Nephron progenitor cell (in vitro differentiated cells): ENCODE measurements around the gene CDH20.

Source experiments
- DNase-seq: peaks from one replicate; pipeline ENCODE4 v3.0.0; 2021
- H3K27ac Mint-ChIP-seq: 2 replicates; pipeline ENCODE4 v1.8.0; 2021; ENCODE audit warnings: mild to moderate bottlenecking, moderate library complexity, mixed read lengths
- H3K27me3 Mint-ChIP-seq: 2 replicates; pipeline ENCODE4 v1.8.0; 2021; ENCODE audit warnings: mild to moderate bottlenecking, low read depth, mixed read lengths; ENCODE audit not compliant: poor library complexity
- H3K36me3 Mint-ChIP-seq: 2 replicates; pipeline ENCODE4 v1.8.0; 2021; ENCODE audit warnings: low read depth, mixed read lengths
- H3K4me1 Mint-ChIP-seq: 2 replicates; pipeline ENCODE4 v1.8.0; 2021; ENCODE audit warnings: mixed read lengths
- H3K4me3 Mint-ChIP-seq: 2 replicates; pipeline ENCODE4 v1.8.0; 2021; ENCODE audit warnings: mild to moderate bottlenecking, moderate library complexity, mixed read lengths
- H3K9me3 Mint-ChIP-seq: 2 replicates; pipeline ENCODE4 v1.8.0; 2021; ENCODE audit warnings: mild to moderate bottlenecking, moderate library complexity, mixed read lengths
- CTCF ChIP-seq: fragments of 200-600 bp; sonication (generic); IDR thresholded peaks from 2 replicates; pipeline ENCODE4 v1.5.0; 2021; ENCODE audit warnings: antibody characterized with exemption

Gene CDH20

GRCh38 chr18:61333271-61333745, at the start of gene CDH20:
Gene CDH20, plus strand, starts transcription at chr18:61333430.
- H3K36me3 Mint-ChIP-seq = no peaks in the 10 kb centered on the region
- H3K9me3 Mint-ChIP-seq = no peaks in the 10 kb centered on the region
- peak; percentile 62 for DNase-seq

GRCh38 chr18:61284039-61284438, 49.2 kb upstream of the CDH20 start:
- H3K9me3 Mint-ChIP-seq = peaks cover 20% of the 10 kb centered on the region

More at GRCh38 chr18:61333271-61333745, at the start of gene CDH20:
- Mint-ChIP-seq H3K27me3 (peaks cover 40% of the 10 kb centered on the region), H3K4me3 (peak within 1 kb of the TSS; percentile 89), H3K4me1 (peaks cover 36% of the 10 kb centered on the region), H3K27ac (no peak within 1 kb of the TSS)
- TF ChIP-seq CTCF = no peak

GRCh38 chr18:61285777-61286176, 47.5 kb upstream of the CDH20 start:
- H3K27me3 Mint-ChIP-seq = peaks cover 2% of the 10 kb centered on the region
- peaks cover 8% of the 10 kb centered on the region for H3K9me3 Mint-ChIP-seq
- peaks cover 4% of the 10 kb centered on the region for H3K36me3 Mint-ChIP-seq
- H3K4me3 Mint-ChIP-seq = no peak overlapping the region
- TF ChIP-seq CTCF = no peak
- no peaks in the 10 kb centered on the region for H3K4me1 Mint-ChIP-seq
- H3K27ac Mint-ChIP-seq = no peak overlapping the region
- no peak for DNase-seq

More at GRCh38 chr18:61284039-61284438, 49.2 kb upstream of the CDH20 start:
- H3K4me3 Mint-ChIP-seq = no peak overlapping the region
- no peak overlapping the region for H3K27ac Mint-ChIP-seq
- no peaks in the 10 kb centered on the region for H3K4me1 Mint-ChIP-seq
- DNase-seq = no peak
- peaks cover 4% of the 10 kb centered on the region for H3K36me3 Mint-ChIP-seq
- TF ChIP-seq CTCF = no peak
- H3K27me3 Mint-ChIP-seq = peaks cover 2% of the 10 kb centered on the region

- TF ChIP-seq CTCF = no peak
- no peak overlapping the region for H3K27ac Mint-ChIP-seq
- peaks cover 2% of the 10 kb centered on the region for H3K27me3 Mint-ChIP-seq
- no peak overlapping the region for H3K4me3 Mint-ChIP-seq
- H3K36me3 Mint-ChIP-seq = no peaks in the 10 kb centered on the region
- no peaks in the 10 kb centered on the region for H3K4me1 Mint-ChIP-seq
- DNase-seq = no peak
- no peaks in the 10 kb centered on the region for H3K9me3 Mint-ChIP-seq
These were observed 46.4 kb upstream of the CDH20 start for GRCh38 chr18:61286867-61287266.

- H3K27ac Mint-ChIP-seq = no peak overlapping the region
- H3K36me3 Mint-ChIP-seq = no peaks in the 10 kb centered on the region
- DNase-seq = no peak
- H3K27me3 Mint-ChIP-seq = peaks cover 2% of the 10 kb centered on the region
- no peak for TF ChIP-seq CTCF
- H3K4me1 Mint-ChIP-seq = no peaks in the 10 kb centered on the region
- H3K4me3 Mint-ChIP-seq = no peak overlapping the region
- H3K9me3 Mint-ChIP-seq = no peaks in the 10 kb centered on the region
These were observed 42.6 kb upstream of the CDH20 start for GRCh38 chr18:61290616-61291015.

- H3K4me3 Mint-ChIP-seq = no peak overlapping the region
These were observed 40.8 kb upstream of the CDH20 start for GRCh38 chr18:61292280-61293035.

More at GRCh38 chr18:61292280-61293035, 40.8 kb upstream of the CDH20 start:
- no peak for DNase-seq
- H3K27ac Mint-ChIP-seq = no peak overlapping the region
- peaks cover under 1% of the 10 kb centered on the region for H3K27me3 Mint-ChIP-seq
- H3K9me3 Mint-ChIP-seq = peaks cover 4% of the 10 kb centered on the region
- H3K36me3 Mint-ChIP-seq = no peaks in the 10 kb centered on the region
- H3K4me1 Mint-ChIP-seq = no peaks in the 10 kb centered on the region
- no peak for TF ChIP-seq CTCF
